HG02678 (cell line): ENCODE results near the gene PDF.
"Not testable (repeated sequence)": the region's sequence is repeated elsewhere in the genome, so short reads cannot be mapped to it uniquely, and the experiment has no call there.

Experiments used
- ATAC-seq: cut with Tn5 transposase; IDR thresholded peaks from one replicate; pipeline ENCODE4 v1.9.1; 2021; ENCODE audit warnings: mild to moderate bottlenecking, moderate library complexity; ENCODE audit not compliant: unreplicated experiment

PDF gene

GRCh38 chr16:69318177-69318910 is 12.0 kb downstream of the PDF start:
- no peak for ATAC-seq

GRCh38 chr16:69316595-69317034 is 13.8 kb downstream of the PDF start:
- no peak for ATAC-seq

GRCh38 chr16:69315486-69316311 is 14.7 kb downstream of the PDF start:
- no peak for ATAC-seq

GRCh38 chr16:69314534-69314933 is 15.9 kb downstream of the PDF start:
- no peak for ATAC-seq

GRCh38 chr16:69313469-69313868 is 16.9 kb downstream of the PDF start:
- no peak for ATAC-seq

GRCh38 chr16:69311533-69312387 is 18.6 kb downstream of the PDF start:
- ATAC-seq = peak; percentile 40

GRCh38 chr16:69310653-69311532 is 19.5 kb downstream of the PDF start, which contains the start of gene VPS4A:
TSS of gene VPS4A (plus strand) at chr16:69311350. CDS start at chr16:69311512, 162 bp downstream.
- peak; percentile 94 for ATAC-seq

- ATAC-seq = no peak
These were observed 21.1 kb downstream of the PDF start for GRCh38 chr16:69309316-69309715.

- no peak for ATAC-seq
These were observed 22.5 kb downstream of the PDF start for GRCh38 chr16:69307856-69308255.

- no peak for ATAC-seq
These were observed 23.3 kb downstream of the PDF start for GRCh38 chr16:69307091-69307490.

GRCh38 chr16:69306031-69306430 is 24.4 kb downstream of the PDF start:
- no peak for ATAC-seq

- ATAC-seq = no peak
These were observed 28.1 kb downstream of the PDF start for GRCh38 chr16:69302301-69302700.

GRCh38 chr16:69301861-69302260 is 28.5 kb downstream of the PDF start:
- ATAC-seq = no peak

- no peak for ATAC-seq
These were observed 29.2 kb downstream of the PDF start for GRCh38 chr16:69301187-69301586.

- ATAC-seq = no peak
These were observed 32.1 kb downstream of the PDF start for GRCh38 chr16:69298261-69298660.

GRCh38 chr16:69296771-69297170 is 33.6 kb downstream of the PDF start:
- ATAC-seq = not testable (repeated sequence)

GRCh38 chr16:69294051-69294450 is 36.3 kb downstream of the PDF start:
- ATAC-seq = no peak

- ATAC-seq = no peak
These were observed 37.0 kb downstream of the PDF start for GRCh38 chr16:69293401-69293800.

- ATAC-seq = not testable (repeated sequence)
These were observed 38.7 kb downstream of the PDF start for GRCh38 chr16:69291657-69292056.
